Measurements from ENCODE around the gene KCP. TPM values are rescaled to one million over a fixed set of nuclear protein-coding genes. Genes with fewer than 3 reads are reported as not detected.

The KCP gene
- total RNA-seq, 4 donors from 2014 or later = 0.18 to 3.5 TPM; not detected in 2

DNA sequence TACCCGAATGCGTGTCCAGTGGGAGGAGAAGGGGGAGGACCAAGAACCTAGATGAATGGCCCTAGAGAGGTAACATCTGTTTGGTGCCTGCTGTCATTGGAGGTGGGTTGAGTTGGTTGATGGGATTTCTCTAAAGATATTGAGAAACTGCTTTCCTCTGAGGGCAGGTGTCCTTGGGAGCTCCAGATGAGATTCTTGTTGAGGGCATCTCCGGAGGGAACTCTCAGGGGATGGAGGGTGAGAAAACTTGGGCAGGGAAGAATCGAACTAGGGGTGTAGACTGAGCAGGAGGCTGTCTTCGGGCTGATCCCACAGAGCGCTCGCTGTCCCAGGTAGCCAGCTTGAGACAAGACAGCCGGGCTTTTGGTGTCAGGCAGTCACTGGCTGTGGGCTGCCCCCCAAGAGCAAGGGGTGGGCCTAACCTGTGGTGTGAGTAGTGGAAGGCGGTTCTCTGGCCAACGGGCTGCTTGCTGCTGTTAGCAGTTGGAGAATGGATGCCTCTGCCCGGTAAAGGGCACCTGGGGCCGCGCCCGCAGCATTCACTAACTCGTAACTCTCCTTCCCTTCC, 30.9 kb upstream of the KCP start:
- Histone ChIP-seq H3K4me3 (no peak overlapping the region), H3K27ac (no peak overlapping the region), H3K27me3 (no peaks in the 10 kb centered on the region), H3K36me3 (no peaks in the 10 kb centered on the region), H3K4me1 (peaks cover 0 to 11% of the 10 kb centered on the region in 2 donors), H3K9me3 (no peaks in the 10 kb centered on the region)
- intact Hi-C loops (cut with DNase I; ENCODE audit: low total_unique reads) = no loop called here
- no peak for TF ChIP-seq CTCF (IDR thresholded peaks at IDR 0.05)
- TF ChIP-seq POLR2A (IDR thresholded peaks at IDR 0.05) = no peak
- DNase-seq = no peak

- H3K27ac ChIP-seq = no peak overlapping the region
- no peaks in the 10 kb centered on the region for H3K27me3 ChIP-seq
- intact Hi-C loops (cut with DNase I; ENCODE audit: low total_unique reads) = no loop called here
- H3K4me3 ChIP-seq = no peak overlapping the region
- DNase-seq = no peak
- no peaks in the 10 kb centered on the region for H3K9me3 ChIP-seq
- H3K4me1 ChIP-seq = peaks cover 0 to 11% of the 10 kb centered on the region in 2 donors
- no peaks in the 10 kb centered on the region for H3K36me3 ChIP-seq
- TF ChIP-seq POLR2A (IDR thresholded peaks at IDR 0.05) (no peak), CTCF (IDR thresholded peaks at IDR 0.05) (no peak)
Observed at GRCh38 chr7:128940494-128941322, 30.2 kb upstream of the KCP start.

DNA sequence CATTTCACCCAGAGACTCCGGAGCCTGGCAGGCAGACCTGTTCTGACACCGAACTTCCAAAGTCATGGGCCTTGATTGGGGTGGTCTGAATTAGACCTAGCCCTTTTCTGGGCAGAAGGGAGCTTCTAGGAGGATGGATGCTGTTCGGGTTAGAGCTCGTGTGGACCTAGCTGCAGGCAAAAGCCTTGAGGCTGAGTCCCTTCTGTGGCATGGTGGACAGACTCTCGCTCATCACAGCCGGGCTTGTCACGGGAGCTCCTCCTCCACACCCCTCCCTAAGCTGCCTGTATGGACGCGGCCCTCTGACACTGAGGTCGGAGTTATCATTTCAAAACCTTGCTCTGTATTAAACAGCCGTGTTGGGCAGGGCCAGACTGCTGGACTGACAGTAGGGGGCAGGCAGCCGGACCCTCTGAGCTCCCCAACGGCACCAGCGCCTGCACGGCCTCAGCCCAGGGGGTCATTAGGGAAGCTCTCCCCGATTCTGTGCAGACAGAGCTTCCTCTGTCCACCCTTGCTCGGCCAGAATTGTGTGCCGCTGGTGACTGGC, 29.4 kb upstream of the KCP start:
- no peak overlapping the region for H3K4me3 ChIP-seq
- TF ChIP-seq POLR2A (IDR thresholded peaks at IDR 0.05) = no peak
- TF ChIP-seq CTCF (IDR thresholded peaks at IDR 0.05) = no peak

GRCh38 chr7:128939075-128939860, 28.8 kb upstream of the KCP start:
- TF ChIP-seq CTCF (IDR thresholded peaks at IDR 0.05) = no peak
- TF ChIP-seq POLR2A (IDR thresholded peaks at IDR 0.05) = no peak
- no peaks in the 10 kb centered on the region for H3K27me3 ChIP-seq
- no peaks in the 10 kb centered on the region for H3K36me3 ChIP-seq
- no peaks in the 10 kb centered on the region for H3K9me3 ChIP-seq
- no peak overlapping the region for H3K27ac ChIP-seq
- intact Hi-C loops (cut with DNase I; ENCODE audit: low total_unique reads) = no loop called here
- H3K4me1 ChIP-seq = peaks cover 0 to 11% of the 10 kb centered on the region in 2 donors
- DNase-seq = no peak
- H3K4me3 ChIP-seq = no peak overlapping the region

More for the DNA sequence above, 29.4 kb upstream of the KCP start:
- Histone ChIP-seq H3K4me1 (peaks cover 0 to 11% of the 10 kb centered on the region in 2 donors), H3K36me3 (no peaks in the 10 kb centered on the region), H3K27me3 (no peaks in the 10 kb centered on the region), H3K27ac (no peak overlapping the region), H3K9me3 (no peaks in the 10 kb centered on the region)
- intact Hi-C loops (cut with DNase I; ENCODE audit: low total_unique reads) = no loop called here
- no peak for DNase-seq

Data from uterus (tissue), 4 donors.